HG03025 (cell line): ENCODE measurements around the gene HPCAL1.
"Not testable (repeated sequence)": the region's sequence is repeated elsewhere in the genome, so short reads cannot be mapped to it uniquely, and the experiment has no call there.

Experiments used
- ATAC-seq: cut with Tn5 transposase; IDR thresholded peaks from one replicate; pipeline ENCODE4 v1.9.1; 2021; ENCODE audit warnings: mild to moderate bottlenecking, moderate library complexity; ENCODE audit not compliant: unreplicated experiment, low FRiP score

The HPCAL1 gene

GRCh38 chr2:10283106-10284062 is 19.3 kb upstream of the HPCAL1 start:
- no peak for ATAC-seq

GRCh38 chr2:10284108-10284870 is 18.4 kb upstream of the HPCAL1 start:
- no peak for ATAC-seq

DNA sequence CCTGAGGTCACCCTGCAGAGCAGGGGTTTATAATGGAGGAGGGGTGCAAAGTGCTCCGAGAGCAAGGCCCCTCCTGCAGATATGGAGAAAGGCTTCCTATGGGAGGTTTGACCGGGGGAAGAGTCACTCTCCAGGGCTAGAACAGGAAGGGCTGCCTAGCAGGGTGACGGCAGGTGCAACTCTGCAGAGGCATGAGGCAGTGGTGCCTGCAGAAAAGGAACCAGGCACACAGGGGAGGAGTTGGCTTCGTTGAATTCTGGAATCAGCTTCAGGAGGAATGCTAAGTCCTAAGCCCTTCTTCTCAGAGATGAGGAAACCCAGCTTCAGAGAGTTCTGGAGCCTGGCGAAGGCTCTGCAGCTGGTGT is 17.5 kb upstream of the HPCAL1 start:
- ATAC-seq: no peak

DNA sequence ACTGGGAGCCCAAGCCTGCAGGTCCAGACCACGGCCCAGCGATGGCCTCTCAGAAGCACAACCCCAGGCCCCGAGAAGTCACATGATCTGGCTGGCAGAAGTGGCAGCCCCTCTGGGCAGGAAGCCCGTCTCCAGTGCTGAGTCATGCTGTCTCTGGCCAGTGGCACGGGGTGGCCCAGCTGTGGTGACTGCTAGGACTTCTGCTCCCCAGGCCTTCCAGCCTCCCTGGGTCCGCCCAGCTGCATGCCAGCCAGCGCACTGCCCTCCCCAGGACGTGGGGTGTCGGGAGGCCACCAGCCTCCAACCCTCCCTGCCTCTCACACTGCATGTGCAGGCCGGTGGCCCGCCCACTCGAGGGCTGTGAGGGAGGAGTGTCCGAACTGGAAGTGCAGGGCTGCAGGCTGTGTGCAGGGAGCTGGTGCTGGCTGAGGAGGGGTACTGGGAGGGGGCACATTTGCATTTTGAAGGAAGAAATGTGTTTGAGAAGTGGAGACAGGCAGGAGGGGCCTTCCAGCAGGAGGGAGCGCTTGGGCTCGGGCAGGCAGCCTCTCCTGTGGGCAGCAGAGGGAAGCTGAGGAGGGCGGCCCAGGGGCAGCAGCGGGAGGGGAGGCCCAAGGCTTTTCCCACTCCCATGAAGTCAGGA is 17.0 kb upstream of the HPCAL1 start:
- no peak for ATAC-seq

DNA sequence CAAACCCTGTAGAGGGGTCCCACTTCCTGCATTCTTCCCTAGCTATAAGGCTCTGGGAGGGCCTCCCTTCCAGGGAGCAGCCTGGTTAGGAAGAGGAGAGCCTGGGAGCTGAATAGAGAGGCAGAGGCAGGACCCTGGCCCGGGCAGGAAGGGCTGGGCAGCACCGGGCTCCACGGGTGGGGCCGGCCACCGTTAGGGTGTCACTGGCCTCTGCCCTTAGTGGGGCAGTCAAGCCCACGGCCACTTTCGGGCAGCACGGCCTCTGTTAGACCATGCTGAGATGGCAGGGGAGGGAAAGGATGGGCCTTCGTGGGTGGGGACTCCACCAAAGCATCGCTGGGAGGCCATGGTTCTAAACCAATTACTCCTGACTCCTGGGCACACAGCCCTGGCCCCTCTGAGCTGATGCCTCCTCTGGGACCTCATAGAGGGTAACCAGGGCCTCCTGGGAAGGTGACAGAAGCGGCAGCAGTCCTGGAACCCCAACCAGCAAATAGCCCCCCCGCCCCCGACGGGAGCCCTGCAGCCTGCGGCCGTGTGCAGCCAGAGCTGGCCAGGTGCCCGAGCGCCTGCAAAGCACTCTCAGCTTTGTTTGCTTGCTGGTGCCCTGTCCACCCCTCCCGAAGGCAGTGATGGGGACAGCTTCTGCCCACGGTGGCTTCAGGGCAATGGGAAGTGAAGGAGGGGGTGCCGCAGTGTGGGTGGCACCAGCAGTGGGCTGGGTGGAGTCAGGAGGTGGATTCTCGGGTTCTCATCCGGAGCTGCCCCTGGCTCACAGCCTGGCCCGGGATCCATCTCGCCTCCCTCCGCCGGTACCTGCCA is 16.3 kb upstream of the HPCAL1 start:
- no peak for ATAC-seq

- no peak for ATAC-seq
These were observed 14.9 kb upstream of the HPCAL1 start for GRCh38 chr2:10287761-10288160.

DNA sequence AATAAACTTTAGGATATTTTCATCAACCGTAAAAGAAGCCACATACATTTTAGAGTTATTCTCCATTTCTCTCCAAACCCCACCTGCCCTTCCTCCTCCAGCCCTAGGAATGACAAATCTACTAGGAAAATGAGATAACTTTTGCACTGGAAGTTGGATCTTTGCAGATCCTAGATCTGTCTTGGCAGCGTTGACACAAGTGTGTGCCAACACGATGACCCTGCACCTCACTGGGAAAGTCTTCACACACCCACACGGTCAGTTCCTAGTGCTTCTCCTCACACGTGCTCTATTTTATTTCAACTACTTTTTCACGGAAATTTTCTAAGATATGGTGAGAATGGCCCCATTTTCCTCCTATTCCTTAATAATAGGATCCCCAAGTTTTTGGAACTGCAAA is 14.1 kb upstream of the HPCAL1 start:
- no peak for ATAC-seq

- no peak for ATAC-seq
These were observed 13.4 kb upstream of the HPCAL1 start for GRCh38 chr2:10289352-10289751.

DNA sequence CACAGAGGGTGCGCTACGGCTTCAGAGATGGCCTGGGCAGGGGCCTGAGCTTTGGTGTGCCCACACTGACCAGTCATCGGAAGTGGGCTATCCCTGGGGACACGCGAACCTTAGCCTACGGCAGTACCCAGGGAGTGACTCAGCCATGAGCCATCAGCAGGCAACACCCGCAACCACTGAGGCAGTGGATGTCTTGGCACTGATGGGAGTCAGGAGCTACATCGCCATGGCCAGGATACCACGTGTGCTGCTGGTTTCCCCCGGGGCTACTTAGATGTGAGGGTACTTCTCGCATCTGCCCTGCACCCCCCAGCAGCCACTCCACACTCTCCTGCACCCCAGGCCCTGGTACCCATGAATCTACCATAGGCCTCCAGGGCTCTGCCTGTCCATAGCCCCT is 12.8 kb upstream of the HPCAL1 start:
- ATAC-seq: no peak

GRCh38 chr2:10291376-10291775 is 11.3 kb upstream of the HPCAL1 start:
- ATAC-seq: not testable (repeated sequence)

DNA sequence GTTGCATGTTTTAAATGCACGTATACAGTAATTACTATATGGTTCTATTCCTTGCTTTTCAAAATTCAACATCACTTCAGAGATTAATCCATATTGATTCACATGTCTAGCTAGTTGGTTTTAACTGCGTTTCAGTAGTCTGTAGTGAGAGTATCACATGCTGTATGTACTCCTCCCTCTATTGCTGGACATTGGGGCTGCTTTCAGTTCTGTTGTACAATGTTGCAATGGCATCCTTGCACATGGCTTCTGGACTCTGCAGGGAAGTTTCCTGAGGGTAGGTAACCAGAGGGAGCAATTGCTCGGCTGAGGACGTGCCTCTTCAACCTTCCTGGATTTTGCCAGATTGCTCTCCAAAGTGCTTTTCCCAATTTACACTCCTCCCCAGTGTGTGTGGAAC is 10.7 kb upstream of the HPCAL1 start:
- ATAC-seq: no peak

- ATAC-seq: no peak
These were observed 9.1 kb upstream of the HPCAL1 start for GRCh38 chr2:10293603-10294002.

GRCh38 chr2:10294077-10294476 is 8.6 kb upstream of the HPCAL1 start:
- no peak for ATAC-seq

DNA sequence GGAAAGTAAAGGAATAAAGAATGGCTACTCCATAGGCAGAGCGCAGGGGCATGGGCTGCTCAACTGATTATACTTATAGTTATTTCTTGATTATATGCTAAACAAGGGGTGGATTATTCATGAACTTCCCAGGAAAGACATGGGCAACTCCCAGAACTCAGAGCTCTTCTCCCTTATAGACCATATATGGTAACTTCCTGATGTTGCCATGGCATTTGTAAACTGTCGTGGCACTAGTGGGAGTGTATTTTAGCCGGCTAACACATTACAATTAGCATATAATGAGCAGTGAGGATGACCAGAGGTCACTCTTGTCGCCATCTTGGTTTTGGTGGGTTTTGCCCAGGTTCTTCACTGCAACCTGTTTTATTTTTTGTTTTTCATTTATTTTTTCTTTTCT is 7.1 kb upstream of the HPCAL1 start:
- not testable (repeated sequence) for ATAC-seq

- ATAC-seq: no peak
These were observed 6.6 kb upstream of the HPCAL1 start for GRCh38 chr2:10296142-10296541.

DNA sequence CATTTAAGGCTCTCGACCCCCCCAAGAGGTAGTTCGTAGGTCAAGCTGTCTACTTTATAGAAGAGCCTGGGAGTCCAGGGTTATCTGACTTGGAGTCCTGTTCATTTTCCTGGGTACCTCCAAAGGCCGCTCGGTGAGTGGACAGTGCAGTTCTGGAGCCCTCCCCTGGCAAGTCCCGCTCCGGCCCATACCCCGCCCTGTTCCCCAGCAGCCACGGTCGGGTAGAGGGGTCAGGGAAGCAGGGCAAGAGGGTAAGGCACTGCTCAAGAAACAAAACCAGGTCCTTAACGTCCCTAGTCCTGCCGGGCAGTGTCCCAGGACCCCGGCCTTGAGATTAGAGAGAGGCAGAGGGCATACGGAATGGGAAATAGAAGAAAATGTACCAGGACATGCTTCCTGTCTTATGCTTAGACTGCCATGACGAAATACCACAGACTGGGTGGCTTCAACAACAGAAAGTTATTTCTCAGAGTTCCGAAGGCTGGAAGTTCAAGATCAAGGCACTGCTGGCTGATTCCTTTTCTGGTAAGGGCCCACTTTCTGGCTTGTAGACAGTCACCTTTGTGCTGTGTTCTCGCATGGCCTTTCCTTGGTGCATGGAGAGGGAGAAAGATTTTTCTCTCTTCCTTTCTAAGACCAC is 5.4 kb upstream of the HPCAL1 start:
- ATAC-seq: no peak

GRCh38 chr2:10297959-10298531 is 4.7 kb upstream of the HPCAL1 start:
- ATAC-seq: no peak

DNA sequence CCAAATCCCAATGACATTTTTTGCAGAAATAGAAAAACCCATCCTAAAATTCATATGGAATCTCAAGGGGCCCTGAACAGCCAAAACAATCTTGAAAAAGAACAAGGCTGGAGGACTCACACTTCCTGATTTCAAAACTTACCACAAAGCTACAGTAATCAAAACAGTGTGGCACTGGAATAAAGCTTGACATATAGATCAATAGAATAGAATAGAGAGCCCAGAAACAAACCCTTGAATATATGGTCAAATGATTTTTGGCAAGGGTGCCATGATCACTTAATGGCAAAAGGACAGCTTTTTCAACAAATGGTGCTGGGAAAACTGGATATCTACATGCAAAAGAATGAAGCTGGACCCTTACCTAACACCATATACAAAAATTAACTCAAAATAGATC is 3.9 kb upstream of the HPCAL1 start:
- not testable (repeated sequence) for ATAC-seq

- no peak for ATAC-seq
These were observed 2.3 kb upstream of the HPCAL1 start for GRCh38 chr2:10300328-10300920.
